Measurements from ENCODE around the gene TSPAN7. TPM values are rescaled to one million over a fixed set of nuclear protein-coding genes. Genes with fewer than 3 reads are reported as not detected.

Gene TSPAN7
- total RNA-seq, 1 experiment from 2014 or later: not detected

DNA sequence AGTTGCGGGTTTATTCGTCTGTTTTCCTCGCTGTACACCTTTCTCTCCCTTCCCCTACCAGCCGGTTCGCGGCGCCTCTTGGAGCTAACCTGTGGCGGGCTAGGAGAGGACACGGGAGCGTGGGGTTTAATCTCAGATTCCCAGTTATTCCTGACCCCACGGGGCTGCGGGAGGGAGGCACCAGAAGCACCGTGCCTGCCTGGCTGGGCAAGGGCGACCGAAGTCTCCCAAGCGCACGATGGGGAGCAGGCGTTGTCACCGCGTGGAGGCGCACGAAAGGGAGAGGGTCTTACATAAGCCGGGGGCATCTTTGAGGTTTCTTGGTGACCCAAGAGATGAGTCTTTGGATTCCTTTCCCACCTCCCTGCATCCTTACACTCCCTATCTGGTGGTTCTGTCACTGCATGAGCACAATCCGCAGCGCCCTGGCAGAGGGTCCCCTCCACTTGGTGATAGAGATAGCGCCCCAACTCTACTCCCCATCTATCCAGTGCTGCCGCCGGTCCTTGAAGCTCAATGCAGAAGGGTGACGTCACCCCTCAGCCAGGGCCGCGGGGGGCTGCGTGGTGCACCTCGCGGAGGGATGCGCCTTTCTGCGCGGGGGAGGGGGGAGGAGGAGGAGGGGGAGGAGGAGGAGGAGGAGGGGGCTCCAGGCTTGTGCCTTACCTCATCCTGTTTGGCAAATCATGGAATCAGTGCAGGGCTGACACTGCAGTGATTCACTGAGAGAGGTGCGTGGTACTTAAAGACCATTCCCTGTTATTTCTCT, 793 bp downstream of the TSPAN7 start:
- Histone ChIP-seq H3K4me1 (ENCODE audit: insufficient read depth, low read length) (no peaks in the 10 kb centered on the region; the same call in 1 of the 2 replicates), H3K4me2 (ENCODE audit: low read length) (peak overlapping the region; percentile 80), H3K9me3 (ENCODE audit: low read length) (no peaks in the 10 kb centered on the region), H3K4me3 (ENCODE audit: low read length) (peak overlapping the region; percentile 61; the same call in 1 of the 2 replicates), H4K20me1 (ENCODE audit: low read length) (no peaks in the 10 kb centered on the region), H3F3A (ENCODE audit: low read length, unreplicated experiment) (no peaks in the 10 kb centered on the region), H3K9ac (ENCODE audit: low read length) (no peak overlapping the region), H3K79me2 (ENCODE audit: low read length) (no peaks in the 10 kb centered on the region), H2AFZ (ENCODE audit: low read length) (peak overlapping the region; percentile 74), H3K9me2 (replicated peaks; ENCODE audit: low read length) (no peaks in the 10 kb centered on the region), H3K27ac (ENCODE audit: low read length) (no peak overlapping the region), H3K27me3 (ENCODE audit: low read length) (peaks cover 29% of the 10 kb centered on the region), H3K36me3 (ENCODE audit: low read depth, low read length) (no peaks in the 10 kb centered on the region)
- TF ChIP-seq EZH2 (IDR thresholded peaks at IDR 0.05; ENCODE audit: low read length, unreplicated experiment): no peak
- TF ChIP-seq, protein P1, sequence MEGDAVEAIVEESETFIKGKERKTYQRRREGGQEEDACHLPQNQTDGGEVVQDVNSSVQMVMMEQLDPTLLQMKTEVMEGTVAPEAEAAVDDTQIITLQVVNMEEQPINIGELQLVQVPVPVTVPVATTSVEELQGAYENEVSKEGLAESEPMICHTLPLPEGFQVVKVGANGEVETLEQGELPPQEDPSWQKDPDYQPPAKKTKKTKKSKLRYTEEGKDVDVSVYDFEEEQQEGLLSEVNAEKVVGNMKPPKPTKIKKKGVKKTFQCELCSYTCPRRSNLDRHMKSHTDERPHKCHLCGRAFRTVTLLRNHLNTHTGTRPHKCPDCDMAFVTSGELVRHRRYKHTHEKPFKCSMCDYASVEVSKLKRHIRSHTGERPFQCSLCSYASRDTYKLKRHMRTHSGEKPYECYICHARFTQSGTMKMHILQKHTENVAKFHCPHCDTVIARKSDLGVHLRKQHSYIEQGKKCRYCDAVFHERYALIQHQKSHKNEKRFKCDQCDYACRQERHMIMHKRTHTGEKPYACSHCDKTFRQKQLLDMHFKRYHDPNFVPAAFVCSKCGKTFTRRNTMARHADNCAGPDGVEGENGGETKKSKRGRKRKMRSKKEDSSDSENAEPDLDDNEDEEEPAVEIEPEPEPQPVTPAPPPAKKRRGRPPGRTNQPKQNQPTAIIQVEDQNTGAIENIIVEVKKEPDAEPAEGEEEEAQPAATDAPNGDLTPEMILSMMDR (conservative IDR thresholded peaks at IDR 0.05; ENCODE audit: low read depth, low read length): no peak
- no peak for TF ChIP-seq EZH2phosphoT487 (IDR thresholded peaks at IDR 0.05; ENCODE audit: borderline replicate concordance, low read length)
- BruUV-seq (replicated peaks): no TSS peak
- ChIA-PET POLR2A (ENCODE audit: unreplicated experiment) (no interaction called here), CTCF (no interaction called here)
- no peak; the same call in 1 of the 2 replicates for ATAC-seq
- no peak for DNase-seq
- intact Hi-C loops (cut with micrococcal nuclease): no loop called here

DNA sequence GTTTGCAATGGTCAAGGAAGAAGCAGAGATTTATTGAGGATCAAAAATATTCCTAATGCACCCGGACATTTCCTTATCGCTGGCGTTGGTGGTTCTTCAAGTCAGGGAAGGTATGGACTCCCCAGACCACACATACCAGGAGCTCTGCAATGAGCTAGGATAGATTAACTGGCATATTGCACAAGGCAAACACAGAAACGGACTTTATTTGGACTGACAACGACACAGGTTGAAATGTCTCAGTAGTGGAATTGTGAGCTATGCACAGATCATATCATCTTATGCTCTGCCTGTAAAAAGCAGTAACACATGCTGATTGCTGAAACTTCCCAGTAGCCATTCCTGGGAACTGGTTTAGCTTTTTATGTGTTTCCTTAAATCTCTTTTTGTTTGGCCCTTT, 1.7 kb downstream of the TSPAN7 start:
- H3K27me3 ChIP-seq (ENCODE audit: low read length): peaks cover 29% of the 10 kb centered on the region
- ChIA-PET POLR2A (ENCODE audit: unreplicated experiment) (no interaction called here), CTCF (no interaction called here)
- no peak overlapping the region for H3K27ac ChIP-seq (ENCODE audit: low read length)
- no peaks in the 10 kb centered on the region; the same call in 1 of the 2 replicates for H3K4me1 ChIP-seq (ENCODE audit: insufficient read depth, low read length)
- H2AFZ ChIP-seq (ENCODE audit: low read length): no peak overlapping the region
- no peak for ATAC-seq
- H3K4me2 ChIP-seq (ENCODE audit: low read length): no peak overlapping the region
- H3K79me2 ChIP-seq (ENCODE audit: low read length): no peaks in the 10 kb centered on the region
- no peaks in the 10 kb centered on the region for H4K20me1 ChIP-seq (ENCODE audit: low read length)
- BruUV-seq (replicated peaks): no TSS peak
- no peaks in the 10 kb centered on the region for H3F3A ChIP-seq (ENCODE audit: low read length, unreplicated experiment)
- H3K9me2 ChIP-seq (replicated peaks; ENCODE audit: low read length): no peaks in the 10 kb centered on the region
- H3K9ac ChIP-seq (ENCODE audit: low read length): no peak overlapping the region
- no peaks in the 10 kb centered on the region for H3K9me3 ChIP-seq (ENCODE audit: low read length)
- TF ChIP-seq EZH2 (IDR thresholded peaks at IDR 0.05; ENCODE audit: low read length, unreplicated experiment): no peak
- TF ChIP-seq, protein P1 (conservative IDR thresholded peaks at IDR 0.05; ENCODE audit: low read depth, low read length): no peak
- TF ChIP-seq EZH2phosphoT487 (IDR thresholded peaks at IDR 0.05; ENCODE audit: borderline replicate concordance, low read length): no peak
- no peaks in the 10 kb centered on the region for H3K36me3 ChIP-seq (ENCODE audit: low read depth, low read length)
- no peak overlapping the region for H3K4me3 ChIP-seq (ENCODE audit: low read length)
- intact Hi-C loops (cut with micrococcal nuclease): no loop called here
- no peak for DNase-seq

DNA sequence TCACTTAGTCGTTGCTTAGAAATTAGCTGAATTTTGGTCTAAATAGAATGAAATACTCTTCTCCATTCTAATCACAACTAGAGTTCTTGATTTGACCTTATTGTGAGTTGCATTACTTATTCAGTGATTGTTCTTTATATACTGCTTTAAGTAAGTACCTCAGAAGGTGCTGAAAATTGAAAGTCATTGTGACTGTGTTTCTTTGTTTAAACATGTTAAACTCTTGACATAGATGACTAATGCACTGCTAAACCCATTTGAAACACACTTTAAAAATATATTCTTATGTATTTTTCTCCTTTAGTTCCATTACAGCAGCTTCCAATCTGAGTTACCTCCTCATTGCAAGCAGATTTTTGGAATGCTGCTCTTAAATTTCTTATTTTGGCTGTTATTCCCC, 9.1 kb downstream of the TSPAN7 start:
- no peaks in the 10 kb centered on the region for H3K9me2 ChIP-seq (replicated peaks; ENCODE audit: low read length)
- ATAC-seq (no peak), DNase-seq (peak; percentile 10)
- no peak overlapping the region for H3K27ac ChIP-seq (ENCODE audit: low read length)
- H2AFZ ChIP-seq (ENCODE audit: low read length): no peak overlapping the region
- no peaks in the 10 kb centered on the region for H3K4me1 ChIP-seq (ENCODE audit: insufficient read depth, low read length)
- peaks cover 7% of the 10 kb centered on the region; the same call in 1 of the 2 replicates for H3K27me3 ChIP-seq (ENCODE audit: low read length)
- BruUV-seq (replicated peaks): no TSS peak
- no peaks in the 10 kb centered on the region for H3K36me3 ChIP-seq (ENCODE audit: low read depth, low read length)
- ChIA-PET POLR2A (ENCODE audit: unreplicated experiment) (no interaction called here), CTCF (no interaction called here)
- TF ChIP-seq EZH2 (IDR thresholded peaks at IDR 0.05; ENCODE audit: low read length, unreplicated experiment) (no peak), EZH2phosphoT487 (IDR thresholded peaks at IDR 0.05; ENCODE audit: borderline replicate concordance, low read length) (no peak)
- TF ChIP-seq, protein P1 (conservative IDR thresholded peaks at IDR 0.05; ENCODE audit: low read depth, low read length): no peak
- no peaks in the 10 kb centered on the region for H3K9me3 ChIP-seq (ENCODE audit: low read length)
- no peak overlapping the region for H3K9ac ChIP-seq (ENCODE audit: low read length)
- no peaks in the 10 kb centered on the region for H3F3A ChIP-seq (ENCODE audit: low read length, unreplicated experiment)
- no peak overlapping the region for H3K4me3 ChIP-seq (ENCODE audit: low read length)
- intact Hi-C loops (cut with micrococcal nuclease): no loop called here
- no peak overlapping the region for H3K4me2 ChIP-seq (ENCODE audit: low read length)
- H3K79me2 ChIP-seq (ENCODE audit: low read length): no peaks in the 10 kb centered on the region
- H4K20me1 ChIP-seq (ENCODE audit: low read length): no peaks in the 10 kb centered on the region
